NCI-H1048 (cell line): ENCODE data around the gene GATA2.

ENCODE experiments used
- DNase-seq: peaks from one replicate; lab custom pipeline; 2025; lab: John Stamatoyannopoulos, UW

GATA2 gene

DNA sequence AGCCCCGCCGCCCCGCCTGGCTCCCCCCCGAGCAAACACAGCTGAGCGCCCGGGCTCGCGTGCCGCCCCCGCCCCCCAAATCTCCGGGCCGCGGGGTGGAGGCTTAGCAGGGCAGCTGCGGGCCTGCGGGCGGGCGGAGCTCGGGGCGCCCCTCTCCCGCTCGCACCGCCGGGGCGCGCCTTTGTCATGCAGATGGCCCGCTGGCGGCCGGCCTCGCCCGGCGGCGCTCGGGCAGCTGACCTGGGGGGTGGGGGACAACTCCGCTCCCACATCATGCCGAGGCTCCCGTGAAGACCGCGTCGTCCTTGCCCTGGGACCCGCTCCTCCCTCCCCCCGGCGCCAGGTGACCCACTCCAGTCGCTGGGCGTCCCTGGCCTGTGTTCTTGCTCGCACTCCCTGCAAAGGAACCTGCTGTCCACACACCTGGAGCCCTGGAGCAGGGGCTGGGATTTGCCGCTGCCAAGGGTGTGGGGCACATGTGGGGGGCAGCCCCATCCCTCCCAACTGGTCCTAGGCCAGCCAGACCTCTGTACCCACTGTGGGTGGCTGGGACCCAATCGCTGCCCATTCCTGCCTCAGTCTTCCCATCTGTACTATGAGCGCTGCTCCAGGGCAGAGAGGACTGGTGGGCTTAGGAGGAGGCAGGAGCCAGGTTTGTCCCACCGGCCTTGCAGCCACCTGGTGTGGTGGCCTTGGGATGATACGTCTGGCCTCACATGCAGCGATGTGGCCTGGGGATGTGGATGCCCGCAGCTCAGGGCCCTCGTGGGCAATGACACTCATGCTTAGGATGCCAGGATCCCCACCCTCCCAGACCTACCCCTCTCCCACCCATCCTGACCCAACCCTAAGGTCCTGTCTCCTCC lies 59.8 kb downstream of the GATA2 start:
- no peak for DNase-seq

DNA sequence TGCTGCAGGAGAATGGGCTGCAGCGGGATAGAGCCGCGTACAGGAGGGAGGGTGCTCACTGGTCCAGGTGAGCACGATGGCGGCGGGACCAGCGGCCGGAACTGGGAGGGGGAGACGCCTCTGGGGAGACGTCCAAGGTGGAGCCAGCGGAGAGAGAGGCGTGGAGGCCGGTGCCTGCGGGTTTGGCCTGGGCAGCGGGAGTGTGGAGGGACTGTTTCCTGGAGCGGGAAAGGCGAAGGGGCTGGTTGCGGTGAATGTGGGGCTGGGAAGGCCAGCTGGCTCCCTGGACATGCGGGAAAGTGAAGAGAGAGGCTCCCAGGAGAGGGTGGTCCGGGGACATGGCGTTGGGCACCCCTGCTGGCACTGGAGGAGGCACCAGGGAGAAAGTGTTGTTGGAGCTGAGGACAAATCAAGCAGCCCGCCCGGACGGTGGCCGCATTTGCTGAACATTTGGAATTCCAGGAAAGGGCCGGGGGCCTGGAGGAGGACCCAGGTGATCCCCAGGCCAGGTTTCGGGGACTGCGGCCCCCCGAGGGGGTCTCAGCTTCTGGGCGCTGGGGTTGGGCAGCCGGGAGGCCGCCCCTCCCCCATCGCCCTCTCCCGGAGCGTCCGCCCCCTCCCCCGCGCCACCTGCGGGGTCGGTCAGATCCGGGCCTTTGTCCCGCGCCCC lies 60.6 kb downstream of the GATA2 start:
- DNase-seq = no peak

DNA sequence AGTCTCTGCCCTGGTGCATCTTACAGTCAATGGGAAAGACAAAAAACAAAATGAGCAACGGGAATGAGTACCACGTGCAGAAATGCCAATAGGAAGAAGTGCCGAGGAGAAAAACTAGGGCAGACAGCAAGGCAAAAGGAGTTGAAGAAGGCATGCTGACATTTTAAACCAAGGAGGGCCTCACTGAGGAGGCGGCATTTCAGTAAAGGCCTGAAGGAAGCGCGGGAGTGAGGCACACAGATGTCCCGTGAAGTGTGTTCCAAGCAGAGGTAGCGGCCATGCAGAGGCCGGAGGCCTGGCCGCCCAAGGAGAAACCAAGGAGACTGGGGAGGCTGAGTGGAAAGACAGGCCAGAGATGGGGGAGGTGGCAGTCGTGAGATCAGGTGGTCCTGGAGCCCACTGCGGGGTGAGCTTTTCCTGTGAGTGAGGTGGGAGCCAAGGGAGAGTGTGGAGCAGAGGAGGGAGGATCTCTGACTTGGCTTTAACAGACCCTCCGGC lies 61.1 kb downstream of the GATA2 start:
- DNase-seq = no peak

DNA sequence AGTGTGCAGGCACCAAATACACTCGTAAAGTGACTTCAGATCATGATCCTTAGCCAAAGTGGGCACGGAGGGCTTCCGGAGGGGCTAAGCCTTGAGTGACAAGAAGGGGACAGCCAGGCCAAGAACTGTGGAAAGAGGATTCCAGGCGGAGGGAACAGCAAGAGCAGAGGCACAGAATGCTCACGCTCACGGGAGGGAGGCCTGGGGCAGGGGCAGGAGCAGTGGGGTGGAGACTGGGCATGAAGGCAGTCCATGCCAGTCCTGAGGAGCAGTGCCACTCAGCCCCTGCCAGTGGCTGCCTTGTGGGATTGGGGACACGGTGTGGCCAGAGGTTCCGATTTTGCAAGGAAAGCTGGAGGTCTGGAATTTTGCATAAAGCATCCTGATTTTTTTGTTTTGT lies 62.3 kb downstream of the GATA2 start:
- DNase-seq = no peak

DNA sequence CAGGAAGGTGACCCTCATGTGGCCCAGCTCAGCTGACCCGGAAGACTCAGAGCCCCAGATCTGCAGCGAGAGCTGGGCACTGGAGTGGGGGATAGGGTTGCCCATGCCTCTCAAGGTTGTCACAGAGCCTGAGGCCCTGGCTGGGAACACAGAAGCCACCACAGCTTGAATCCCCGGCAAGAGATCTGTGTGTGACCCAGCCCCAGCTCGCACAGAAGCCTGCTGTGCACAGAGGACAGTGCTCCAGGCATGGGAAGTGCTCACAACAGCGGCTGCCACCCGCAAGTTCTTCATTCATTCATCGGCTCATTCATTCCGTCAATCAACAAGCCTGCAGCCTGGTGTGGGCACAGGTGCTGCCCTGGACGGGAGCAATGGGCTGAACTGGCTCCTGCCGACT lies 62.7 kb downstream of the GATA2 start:
- no peak for DNase-seq

DNA sequence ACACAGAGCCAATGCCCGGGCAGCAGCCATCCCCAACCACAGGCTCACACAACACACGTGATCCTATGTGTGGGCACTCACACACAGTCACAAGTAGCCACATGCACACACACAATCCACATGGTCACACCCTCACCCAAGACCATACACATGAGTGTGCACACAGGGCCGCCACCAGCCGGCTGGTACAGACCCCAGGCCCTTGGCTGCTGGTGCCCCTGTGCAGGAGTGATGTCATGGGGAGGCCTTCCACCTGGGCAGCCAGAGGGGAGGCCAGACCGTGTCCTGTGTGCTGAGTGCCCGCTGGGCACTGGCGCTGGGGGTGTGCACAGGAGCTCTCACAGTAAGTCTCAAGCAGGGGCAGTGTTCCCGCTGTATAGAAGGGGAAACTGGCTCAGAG lies 63.2 kb downstream of the GATA2 start:
- DNase-seq = no peak
